ENCODE results near the gene SLC35F4. TPM values are rescaled to one million over a fixed set of nuclear protein-coding genes. Genes with fewer than 3 reads are reported as not detected.

SLC35F4 gene
- total RNA-seq, 1 experiment from 2014 or later: not detected

- no peaks in the 10 kb centered on the region for H3K9me3 ChIP-seq (ENCODE audit: low read depth, low read length, poor library complexity, severe bottlenecking)
- peak overlapping the region; percentile 27 for H3K27ac ChIP-seq (ENCODE audit: low read depth, low read length, poor library complexity, severe bottlenecking)
- H3K4me3 ChIP-seq (ENCODE audit: low read depth, low read length, poor library complexity, severe bottlenecking): no peak overlapping the region
- intact Hi-C loops (cut with micrococcal nuclease; ENCODE audit: unreplicated experiment): no loop called here
- POLR2A ChIA-PET (ENCODE audit: low non-redundant PET): no interaction called here
- peaks cover 40% of the 10 kb centered on the region for H3K4me1 ChIP-seq (ENCODE audit: insufficient read depth, low read length, poor library complexity, severe bottlenecking)
- no peaks in the 10 kb centered on the region for H3K27me3 ChIP-seq (replicated peaks; ENCODE audit: insufficient read depth, low read depth, low read length, poor library complexity)
- TF ChIP-seq EZH2 (IDR thresholded peaks at IDR 0.05; ENCODE audit: borderline replicate concordance, low read depth, low read length, poor library complexity, severe bottlenecking) (no peak), CTCF (conservative IDR thresholded peaks at IDR 0.05; ENCODE audit: low read depth, low read length) (no peak)
- CTCF ChIA-PET: no interaction called here
- BruUV-seq (replicated peaks): no TSS peak
- DNase-seq (ENCODE audit: low spot score): no peak
- no peaks in the 10 kb centered on the region for H3K36me3 ChIP-seq (ENCODE audit: insufficient read depth, low read length, poor library complexity, severe bottlenecking)
Measured at GRCh38 chr14:57848353-57848752, 17.5 kb downstream of the SLC35F4 start.

GRCh38 chr14:57847706-57848105 is 18.2 kb downstream of the SLC35F4 start:
- H3K36me3 ChIP-seq (ENCODE audit: insufficient read depth, low read length, poor library complexity, severe bottlenecking): no peaks in the 10 kb centered on the region
- TF ChIP-seq EZH2 (IDR thresholded peaks at IDR 0.05; ENCODE audit: borderline replicate concordance, low read depth, low read length, poor library complexity, severe bottlenecking): no peak
- TF ChIP-seq CTCF (conservative IDR thresholded peaks at IDR 0.05; ENCODE audit: low read depth, low read length): no peak
- peaks cover 40% of the 10 kb centered on the region for H3K4me1 ChIP-seq (ENCODE audit: insufficient read depth, low read length, poor library complexity, severe bottlenecking)
- BruUV-seq (replicated peaks): no TSS peak
- no peaks in the 10 kb centered on the region for H3K27me3 ChIP-seq (replicated peaks; ENCODE audit: insufficient read depth, low read depth, low read length, poor library complexity)
- DNase-seq (ENCODE audit: low spot score): no peak
- intact Hi-C loops (cut with micrococcal nuclease; ENCODE audit: unreplicated experiment): no loop called here
- H3K27ac ChIP-seq (ENCODE audit: low read depth, low read length, poor library complexity, severe bottlenecking): peak overlapping the region; percentile 27
- ChIA-PET CTCF (no interaction called here), POLR2A (ENCODE audit: low non-redundant PET) (no interaction called here)
- no peak overlapping the region for H3K4me3 ChIP-seq (ENCODE audit: low read depth, low read length, poor library complexity, severe bottlenecking)
- no peaks in the 10 kb centered on the region for H3K9me3 ChIP-seq (ENCODE audit: low read depth, low read length, poor library complexity, severe bottlenecking)

GRCh38 chr14:57847096-57847495 is 18.8 kb downstream of the SLC35F4 start:
- TF ChIP-seq CTCF (conservative IDR thresholded peaks at IDR 0.05; ENCODE audit: low read depth, low read length) (no peak), EZH2 (IDR thresholded peaks at IDR 0.05; ENCODE audit: borderline replicate concordance, low read depth, low read length, poor library complexity, severe bottlenecking) (no peak)
- H3K4me1 ChIP-seq (ENCODE audit: insufficient read depth, low read length, poor library complexity, severe bottlenecking): peaks cover 40% of the 10 kb centered on the region
- H3K4me3 ChIP-seq (ENCODE audit: low read depth, low read length, poor library complexity, severe bottlenecking): no peak overlapping the region
- no peaks in the 10 kb centered on the region for H3K9me3 ChIP-seq (ENCODE audit: low read depth, low read length, poor library complexity, severe bottlenecking)
- no TSS peak for BruUV-seq (replicated peaks)
- DNase-seq (ENCODE audit: low spot score): peak; percentile 67
- intact Hi-C loops (cut with micrococcal nuclease; ENCODE audit: unreplicated experiment): no loop called here
- no peaks in the 10 kb centered on the region for H3K36me3 ChIP-seq (ENCODE audit: insufficient read depth, low read length, poor library complexity, severe bottlenecking)
- no peaks in the 10 kb centered on the region for H3K27me3 ChIP-seq (replicated peaks; ENCODE audit: insufficient read depth, low read depth, low read length, poor library complexity)
- ChIA-PET CTCF (no interaction called here), POLR2A (ENCODE audit: low non-redundant PET) (no interaction called here)
- H3K27ac ChIP-seq (ENCODE audit: low read depth, low read length, poor library complexity, severe bottlenecking): peak overlapping the region; percentile 27
